GM19395 (cell line): ENCODE measurements around the gene VPS11.
A peak's percentile ranks its signal among the peaks of the same experiment; 100 is the strongest.
"Not testable (repeated sequence)": the region's sequence is repeated elsewhere in the genome, so short reads cannot be mapped to it uniquely, and the experiment has no call there.

Experiments used
- ATAC-seq: cut with Tn5 transposase; IDR thresholded peaks from one replicate; pipeline ENCODE4 v1.9.1; 2021; ENCODE audit warnings: mild to moderate bottlenecking, moderate library complexity; ENCODE audit not compliant: unreplicated experiment

Gene VPS11

DNA sequence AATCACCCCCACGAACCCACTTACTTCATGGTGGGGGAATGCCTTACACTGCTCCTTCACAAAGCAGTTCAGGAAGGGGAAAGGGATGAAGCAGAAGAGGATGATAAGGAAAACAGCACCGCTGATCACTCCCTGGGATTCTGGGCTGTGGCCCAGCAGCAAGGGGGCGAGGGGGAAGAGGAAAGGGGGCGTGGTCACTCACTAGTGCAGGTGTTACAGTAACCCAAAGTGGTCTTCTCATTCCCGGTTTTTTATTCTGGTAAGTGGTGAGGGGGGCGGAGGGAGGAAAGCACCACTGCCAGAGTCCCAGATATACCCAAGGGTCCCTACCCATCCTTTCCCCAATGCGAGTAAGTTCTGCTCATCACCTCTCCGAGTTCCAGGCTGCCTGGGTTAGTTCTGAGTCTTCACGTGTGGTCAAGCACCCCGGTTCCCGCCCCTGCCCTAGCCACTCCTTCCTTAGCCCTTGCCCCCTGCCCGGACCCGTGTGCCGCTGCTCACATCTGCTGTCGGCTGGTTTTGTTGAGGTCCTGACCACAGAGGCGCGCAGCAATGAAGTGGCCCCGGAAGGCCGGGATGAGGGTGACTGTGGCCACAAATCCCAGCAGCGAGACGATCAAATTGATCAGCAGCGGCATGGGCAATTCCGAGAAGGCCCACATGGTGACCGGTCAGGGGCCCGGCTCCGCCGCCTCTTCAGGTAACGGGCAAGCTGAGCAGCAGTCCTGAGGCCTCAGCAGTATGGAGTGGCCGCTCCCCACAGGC lies 33.6 kb downstream of the VPS11 start:
- ATAC-seq, result peak; percentile 18

- ATAC-seq, result peak; percentile 83
Observed at GRCh38 chr11:119101759-119102423, 34.3 kb downstream of the VPS11 start, which contains the start of gene DPAGT1. Gene DPAGT1 (minus strand): TSS chr11:119101853. CDS start chr11:119101655, 198 bp downstream.

- not testable (repeated sequence) for ATAC-seq
Observed at GRCh38 chr11:119103161-119103664, 35.6 kb downstream of the VPS11 start.

DNA sequence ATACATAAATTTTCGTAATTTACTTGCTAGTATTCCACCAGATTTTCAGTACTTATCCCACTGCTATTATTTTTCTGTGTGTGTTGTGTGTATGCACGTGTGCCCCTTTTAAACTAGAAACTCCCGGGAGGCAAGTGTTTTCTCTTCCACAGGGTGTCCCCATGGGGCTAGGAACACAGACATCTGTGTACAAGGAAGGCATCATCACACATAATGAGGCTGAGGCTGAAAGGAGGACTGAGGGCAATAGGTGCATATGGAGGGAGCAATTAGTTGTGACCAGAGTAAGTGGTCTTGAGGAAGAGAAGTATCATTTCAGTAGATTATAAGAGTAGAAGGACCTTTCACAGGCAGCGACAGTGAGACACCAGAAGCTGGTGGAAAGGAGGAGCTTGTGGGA lies 36.2 kb downstream of the VPS11 start:
- ATAC-seq, result no peak

DNA sequence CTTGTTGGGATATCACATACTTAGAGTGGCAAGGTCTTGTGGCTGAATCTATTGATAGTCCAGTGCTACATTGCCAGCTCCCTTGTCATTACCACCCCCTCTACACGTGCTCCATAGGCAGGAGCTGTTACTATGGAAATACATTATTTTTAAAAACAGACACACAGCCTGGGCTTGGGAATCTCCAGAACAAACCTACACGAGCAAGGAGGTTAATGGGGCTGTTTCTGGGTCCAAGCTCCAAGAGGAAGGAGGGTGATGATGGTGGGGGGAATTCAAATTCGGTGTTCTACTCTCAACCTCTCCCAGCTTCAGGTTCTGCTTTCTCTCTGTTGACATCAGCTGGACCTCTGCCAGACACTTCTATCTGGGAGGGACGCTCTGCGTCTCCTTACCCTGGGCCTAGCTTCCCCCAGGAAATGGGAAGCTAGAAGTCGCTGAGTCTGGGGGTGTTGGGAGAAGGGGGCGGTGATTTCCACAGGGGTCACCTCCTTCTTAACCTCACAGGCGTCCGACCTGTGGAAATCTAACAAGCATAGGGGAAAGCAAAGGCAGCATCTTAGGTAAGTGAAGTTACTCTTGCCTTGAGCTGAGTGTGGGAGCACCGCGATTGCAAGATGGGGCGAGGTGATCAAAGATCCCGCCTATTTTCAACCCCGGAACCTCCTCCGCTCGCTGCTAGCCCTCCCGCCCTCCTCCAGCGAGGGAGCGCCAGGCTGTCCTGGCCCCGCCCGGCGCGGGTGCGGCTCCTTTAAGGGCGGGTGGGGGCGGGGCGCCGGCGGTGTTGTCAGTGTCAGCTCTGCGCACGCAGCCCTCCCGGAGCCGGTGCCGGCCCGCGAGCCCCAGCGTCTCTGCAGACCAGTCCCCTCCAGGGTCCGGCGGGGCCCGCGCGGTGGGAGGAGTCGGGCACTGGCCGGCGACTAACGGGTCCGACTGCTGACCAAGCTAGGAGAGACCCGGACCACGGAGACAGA lies 39.2 kb downstream of the VPS11 start, which contains the start of gene C2CD2L:
Gene C2CD2L (plus strand): TSS at position 781 of the 974 bp plus-strand sequence. CDS start 398 bp downstream, outside the sequence.
- peak; percentile 75 for ATAC-seq

- peak; percentile 25 for ATAC-seq
Observed at GRCh38 chr11:119107538-119108145, 40.0 kb downstream of the VPS11 start.

DNA sequence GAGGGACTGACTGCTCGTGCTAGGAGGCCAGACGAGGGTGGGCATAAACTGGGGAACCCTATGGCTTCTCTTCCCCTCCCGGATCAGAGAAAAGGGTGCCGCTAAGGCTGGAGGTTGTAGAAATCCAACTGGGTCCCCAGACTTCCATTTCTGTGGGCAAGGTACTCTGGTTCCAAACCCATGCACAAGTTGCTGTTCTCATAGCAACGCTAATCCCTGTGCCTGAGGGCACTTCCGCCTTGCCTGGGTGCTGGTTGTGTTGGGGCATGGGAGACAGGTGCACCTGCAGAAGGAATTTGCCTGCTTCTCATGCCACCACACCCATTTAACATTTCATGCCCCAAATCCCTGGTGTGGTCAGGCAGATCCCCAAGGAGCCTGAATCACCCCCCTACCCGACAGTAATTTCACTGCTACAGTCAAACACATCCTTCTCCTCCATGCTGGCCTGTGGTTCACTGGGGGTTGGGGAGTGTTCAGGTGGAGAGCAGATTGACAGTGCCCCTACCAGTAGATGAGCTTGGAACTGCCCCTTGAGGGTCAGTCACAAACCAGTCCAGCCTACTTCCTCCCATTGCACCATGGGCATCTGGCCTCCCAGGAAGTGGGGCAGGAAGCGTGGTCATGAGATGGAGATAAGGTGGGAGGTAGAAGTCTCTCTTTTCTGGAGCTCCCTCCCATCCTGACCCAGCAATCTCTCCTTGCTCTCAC lies 40.7 kb downstream of the VPS11 start:
- peak; percentile 4 for ATAC-seq

DNA sequence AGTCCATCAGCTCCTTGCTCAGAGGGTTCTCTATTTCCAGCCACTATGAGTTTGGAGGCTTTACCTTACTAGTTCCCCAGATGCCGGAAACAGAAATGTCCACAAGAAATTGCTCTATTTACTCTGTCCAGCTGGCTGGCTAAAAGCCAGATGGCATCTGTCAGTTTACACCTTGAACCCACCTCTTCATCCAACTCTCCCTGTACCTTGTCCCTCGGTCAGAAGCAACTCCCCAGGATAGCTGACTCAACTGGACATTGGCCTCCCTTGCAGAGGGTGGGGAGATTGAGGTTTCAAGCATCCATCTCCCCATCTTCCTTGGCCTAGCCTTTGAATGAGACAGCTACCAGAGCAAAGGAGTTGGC lies 41.2 kb downstream of the VPS11 start:
- no peak for ATAC-seq

GRCh38 chr11:119109843-119110242 lies 42.2 kb downstream of the VPS11 start:
- ATAC-seq, result no peak

GRCh38 chr11:119110439-119110838 lies 42.8 kb downstream of the VPS11 start:
- no peak for ATAC-seq

DNA sequence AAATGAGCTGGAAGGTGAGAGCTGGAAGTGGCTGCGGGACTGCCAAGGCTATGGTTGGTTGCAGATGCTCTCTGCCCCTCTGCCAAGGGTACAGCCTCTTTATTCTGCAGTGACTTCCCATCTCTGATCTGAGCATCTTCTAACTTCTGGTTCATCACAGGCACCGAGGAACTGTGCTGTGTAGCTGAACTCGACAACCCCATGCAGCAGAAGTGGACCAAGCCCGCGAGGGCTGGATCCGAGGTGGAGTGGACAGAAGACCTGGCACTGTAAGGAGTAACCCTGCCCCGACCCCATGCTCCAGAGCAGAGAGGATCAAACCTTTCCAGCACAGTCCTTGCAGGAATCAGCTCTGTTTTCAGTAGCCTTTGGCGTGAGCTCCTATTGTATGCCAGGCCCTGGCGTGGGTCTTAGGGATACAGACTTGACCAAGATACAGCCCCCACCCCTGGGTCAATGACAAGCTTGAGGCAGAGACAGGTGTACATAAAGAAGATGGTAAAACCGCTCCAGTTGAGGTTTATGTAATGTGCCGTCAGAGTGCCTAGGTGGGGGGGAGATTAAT lies 43.8 kb downstream of the VPS11 start:
- no peak for ATAC-seq

DNA sequence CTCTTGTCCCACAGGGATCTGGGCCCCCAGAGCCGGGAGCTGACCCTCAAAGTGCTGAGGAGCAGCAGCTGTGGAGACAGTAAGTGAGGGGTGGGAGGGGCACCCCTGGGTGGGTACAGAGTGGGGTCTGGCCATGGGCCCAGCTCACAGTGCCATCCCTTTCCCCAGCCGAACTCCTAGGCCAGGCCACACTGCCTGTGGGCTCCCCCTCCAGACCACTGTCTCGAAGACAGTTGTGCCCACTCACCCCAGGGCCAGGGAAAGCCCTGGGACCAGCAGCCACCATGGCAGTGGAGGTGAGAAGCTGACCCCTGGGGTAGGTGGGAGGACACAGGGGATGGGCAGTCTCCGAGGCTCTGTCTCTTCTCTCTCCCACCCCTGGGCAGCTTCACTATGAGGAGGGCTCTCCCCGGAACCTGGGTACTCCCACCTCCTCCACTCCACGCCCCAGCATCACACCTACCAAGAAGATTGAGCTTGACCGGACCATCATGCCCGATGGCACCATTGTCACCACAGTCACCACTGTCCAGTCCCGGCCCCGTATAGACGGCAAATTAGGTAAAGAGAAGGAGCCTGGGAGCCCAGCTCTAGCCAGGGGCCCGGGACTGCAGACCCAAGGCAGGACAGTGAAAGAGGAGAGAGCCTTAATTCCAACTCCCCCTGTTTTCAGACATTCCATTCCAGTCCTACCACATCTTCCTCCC lies 44.8 kb downstream of the VPS11 start:
- ATAC-seq, result no peak

DNA sequence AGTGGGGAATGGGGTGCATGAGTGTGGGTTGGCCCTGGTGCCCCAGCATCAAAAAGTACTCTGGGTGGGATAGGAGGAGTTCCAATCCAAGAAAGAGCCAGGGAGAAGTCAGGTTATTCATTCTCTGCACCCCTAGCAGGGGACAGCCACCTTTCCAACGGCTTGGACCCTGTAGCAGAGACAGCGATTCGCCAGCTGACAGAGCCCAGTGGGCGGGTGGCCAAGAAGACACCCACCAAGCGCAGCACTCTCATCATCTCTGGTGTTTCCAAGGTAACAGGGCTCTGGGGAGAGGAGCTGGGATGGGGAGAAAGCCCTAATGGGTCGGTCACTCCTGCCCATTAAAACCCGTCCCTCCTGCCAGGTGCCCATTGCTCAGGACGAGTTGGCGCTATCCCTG lies 46.1 kb downstream of the VPS11 start:
- no peak for ATAC-seq

DNA sequence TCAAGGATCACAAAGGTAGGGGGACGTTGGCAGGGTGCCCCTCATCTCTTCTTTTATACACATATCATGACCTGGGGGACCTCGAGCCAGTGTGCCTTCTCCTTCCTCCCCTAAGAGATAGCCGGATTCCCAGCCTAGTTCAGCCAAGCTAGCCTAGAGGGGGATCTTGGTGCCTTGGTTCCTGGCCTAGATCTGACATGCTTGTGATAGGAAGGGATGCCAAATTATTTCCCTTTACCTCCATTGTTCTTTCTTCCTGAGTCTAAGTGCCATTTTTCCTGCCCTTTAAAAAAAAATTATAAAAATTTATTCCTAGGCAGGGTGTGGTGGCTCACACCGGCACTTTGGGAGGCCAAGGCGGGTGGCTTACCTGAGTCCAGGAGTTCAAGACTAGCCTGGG lies 46.7 kb downstream of the VPS11 start:
- ATAC-seq, result no peak

GRCh38 chr11:119115484-119116234 lies 48.0 kb downstream of the VPS11 start:
- ATAC-seq, result no peak

- ATAC-seq, result no peak
Observed at GRCh38 chr11:119116235-119116594, 48.6 kb downstream of the VPS11 start.

DNA sequence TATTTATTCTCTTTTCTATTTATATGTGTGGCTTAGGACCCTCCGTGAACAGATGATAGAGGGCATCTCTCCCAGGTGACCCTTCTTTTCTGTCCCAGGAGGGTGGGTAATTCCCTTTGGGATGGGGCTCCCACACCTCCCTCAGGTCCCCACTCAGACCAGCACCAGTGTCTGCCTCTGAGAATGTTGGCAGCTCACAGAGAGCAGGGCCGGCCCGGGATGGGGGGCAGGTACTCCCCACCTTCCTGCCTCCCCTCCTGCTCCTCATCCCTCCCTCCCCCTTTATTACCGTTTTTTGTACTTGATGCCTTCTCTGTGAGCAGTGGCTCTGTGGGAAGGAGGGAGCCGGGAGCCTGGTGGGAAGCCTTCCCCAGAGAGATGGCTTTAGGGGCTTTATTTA lies 49.0 kb downstream of the VPS11 start:
- ATAC-seq, result no peak

DNA sequence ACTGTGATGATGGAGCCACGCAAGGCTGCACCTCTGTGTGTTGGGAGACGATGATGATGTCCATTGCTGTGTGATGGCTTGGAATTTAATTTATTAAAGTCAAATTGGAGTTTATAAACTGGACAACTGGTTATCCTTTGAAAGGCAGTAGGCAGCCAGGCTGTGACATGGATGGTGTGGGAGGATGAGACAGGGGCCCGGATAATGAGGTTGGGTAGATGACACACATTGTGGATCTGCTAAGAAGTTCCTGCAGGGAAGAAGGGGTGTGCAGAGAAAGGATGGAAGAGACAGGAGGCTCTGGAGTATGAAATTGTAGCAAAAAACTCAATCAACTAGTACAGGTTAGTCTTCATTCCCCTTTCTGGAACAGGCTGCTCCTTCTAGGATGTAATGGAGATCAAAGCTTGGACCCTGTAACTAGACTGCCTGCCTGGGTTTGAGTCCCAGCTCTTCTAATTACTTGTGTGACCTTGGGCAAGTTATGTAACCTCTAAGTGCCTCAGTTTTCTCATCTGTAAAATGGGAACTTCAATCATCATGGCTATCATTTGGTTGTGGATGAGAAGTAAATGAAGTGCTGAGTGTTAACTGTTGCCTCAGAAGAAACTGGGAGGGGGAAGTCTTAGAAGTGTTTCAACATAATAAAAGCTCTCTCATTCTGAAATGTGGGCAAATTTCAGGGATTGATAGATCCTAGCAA lies 49.5 kb downstream of the VPS11 start:
- ATAC-seq, result no peak
